NCI-H2107 treated with DMSO at 0.1 percent for 48 hours (cell line): ENCODE data around the gene ZNRF3.

Experiments used
- DNase-seq: peaks from one replicate; lab custom pipeline; 2025; ENCODE audit not compliant: unreplicated experiment; lab: John Stamatoyannopoulos, UW

ZNRF3 gene

GRCh38 chr22:28980326-28980725 lies 97.0 kb downstream of the ZNRF3 start:
- DNase-seq, result no peak

DNA sequence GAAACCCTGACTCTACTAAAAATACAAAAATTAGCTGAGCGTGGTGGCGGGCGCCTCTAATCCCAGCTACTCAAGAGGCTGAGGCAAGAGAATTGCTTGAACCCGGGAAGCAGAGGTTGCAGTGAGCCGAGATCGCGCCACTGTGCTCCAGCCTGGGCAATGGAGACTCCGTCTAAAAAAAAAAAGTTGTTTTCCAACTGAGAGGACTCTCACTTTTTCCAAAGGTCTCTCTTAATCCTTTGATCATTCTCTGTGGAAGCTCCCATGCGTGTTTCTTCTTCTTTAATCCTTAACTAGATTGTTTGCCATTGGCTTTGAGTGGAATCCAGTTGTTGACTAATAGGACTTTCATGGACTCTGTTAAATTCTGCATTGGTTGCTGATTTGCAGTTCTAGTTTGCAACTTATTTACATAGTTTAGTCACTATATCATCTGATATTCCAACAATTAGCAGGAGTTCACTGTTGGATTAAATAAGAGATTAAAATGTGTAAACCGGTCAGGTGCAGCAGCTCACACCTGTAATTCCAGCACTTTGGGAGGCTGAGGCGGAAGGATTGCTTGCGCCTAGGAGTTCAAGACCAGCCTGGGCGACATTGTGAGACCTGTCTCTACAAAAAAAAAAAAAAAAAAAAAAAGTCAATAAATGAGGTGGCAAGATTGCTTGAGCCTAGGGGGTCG lies 98.6 kb downstream of the ZNRF3 start:
- no peak for DNase-seq

GRCh38 chr22:28983190-28983589 lies 99.8 kb downstream of the ZNRF3 start:
- no peak for DNase-seq

GRCh38 chr22:28983788-28984441 lies 100.5 kb downstream of the ZNRF3 start:
- DNase-seq, result no peak

GRCh38 chr22:28984482-28985158 lies 101.2 kb downstream of the ZNRF3 start:
- DNase-seq, result no peak

DNA sequence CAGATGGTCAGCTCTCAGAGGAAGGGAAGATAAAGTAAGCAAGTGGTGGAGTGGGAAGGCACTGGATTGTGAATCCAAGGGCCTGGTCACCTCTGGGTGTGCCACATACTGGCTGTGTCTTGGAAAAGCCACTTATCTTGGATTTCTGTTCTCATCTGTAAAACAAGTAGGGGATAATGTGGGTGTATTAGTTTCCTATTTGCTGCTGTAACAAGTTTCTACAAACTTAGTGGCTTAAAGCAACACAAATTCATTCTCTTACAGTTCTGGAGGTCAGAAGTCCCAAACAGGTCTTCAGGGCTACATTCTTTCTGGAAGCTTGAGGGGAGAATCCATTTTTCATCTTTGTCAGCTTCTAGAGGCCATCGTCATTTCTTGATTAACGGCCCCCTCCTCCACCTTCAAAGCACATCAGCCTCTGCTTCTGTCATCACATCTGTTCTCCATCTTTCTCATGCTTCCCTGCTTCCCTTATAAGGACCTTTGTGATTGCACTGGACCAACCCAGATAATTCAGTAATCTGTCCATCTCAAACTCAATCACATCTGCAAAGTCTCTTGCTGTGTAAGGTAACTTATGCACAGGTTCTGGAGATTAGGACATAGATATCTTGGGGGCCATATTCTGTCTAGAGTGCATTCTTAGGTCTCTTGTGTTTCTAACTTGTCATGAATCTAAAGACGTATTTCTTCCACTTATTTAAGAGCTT lies 102.4 kb downstream of the ZNRF3 start:
- DNase-seq, result no peak

DNA sequence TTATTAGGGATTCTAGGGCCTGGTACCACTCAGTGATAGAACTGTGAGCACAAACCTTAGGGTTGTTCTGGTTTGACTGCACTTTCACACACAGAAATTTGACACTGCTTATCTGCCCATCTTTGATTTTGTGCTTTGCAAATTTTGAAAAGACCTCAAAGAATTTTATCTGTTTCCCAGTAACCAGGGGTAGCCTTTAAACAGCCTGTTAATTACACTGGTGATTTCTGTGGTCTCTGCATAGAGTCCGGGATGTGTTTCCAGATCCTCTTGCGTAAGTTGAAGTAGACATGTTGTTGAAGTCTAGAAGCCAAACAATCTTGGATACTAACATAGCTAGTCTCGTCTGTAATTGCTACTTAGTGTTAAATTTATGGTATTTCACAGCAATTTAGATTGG lies 103.0 kb downstream of the ZNRF3 start:
- no peak for DNase-seq

- no peak for DNase-seq
These were observed 105.1 kb downstream of the ZNRF3 start for GRCh38 chr22:28988457-28988856.

DNA sequence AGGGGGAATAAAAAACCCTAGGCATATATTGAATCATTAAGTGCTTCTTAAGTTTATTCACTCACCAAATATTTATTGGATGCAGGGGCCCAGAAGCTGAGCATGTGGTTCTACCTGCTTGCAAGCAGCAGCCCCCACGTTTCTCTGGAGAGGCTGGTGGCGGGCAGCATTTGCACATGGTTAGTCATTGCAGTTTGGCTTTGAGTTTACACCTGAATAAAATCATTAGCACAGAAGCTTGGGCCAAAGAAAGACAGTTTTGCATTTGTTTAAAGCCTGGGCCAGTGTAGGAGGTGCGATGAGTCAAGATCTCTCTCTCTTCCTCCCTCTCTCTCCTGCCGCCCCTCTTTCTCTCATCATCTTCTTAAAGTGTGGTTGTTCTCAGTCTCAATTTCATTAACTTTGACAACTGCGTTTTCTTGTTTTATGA lies 105.7 kb downstream of the ZNRF3 start:
- DNase-seq, result no peak

- DNase-seq, result no peak
These were observed 106.1 kb downstream of the ZNRF3 start for GRCh38 chr22:28989484-28989883.

GRCh38 chr22:28989912-28990311 lies 106.5 kb downstream of the ZNRF3 start:
- DNase-seq, result no peak

DNA sequence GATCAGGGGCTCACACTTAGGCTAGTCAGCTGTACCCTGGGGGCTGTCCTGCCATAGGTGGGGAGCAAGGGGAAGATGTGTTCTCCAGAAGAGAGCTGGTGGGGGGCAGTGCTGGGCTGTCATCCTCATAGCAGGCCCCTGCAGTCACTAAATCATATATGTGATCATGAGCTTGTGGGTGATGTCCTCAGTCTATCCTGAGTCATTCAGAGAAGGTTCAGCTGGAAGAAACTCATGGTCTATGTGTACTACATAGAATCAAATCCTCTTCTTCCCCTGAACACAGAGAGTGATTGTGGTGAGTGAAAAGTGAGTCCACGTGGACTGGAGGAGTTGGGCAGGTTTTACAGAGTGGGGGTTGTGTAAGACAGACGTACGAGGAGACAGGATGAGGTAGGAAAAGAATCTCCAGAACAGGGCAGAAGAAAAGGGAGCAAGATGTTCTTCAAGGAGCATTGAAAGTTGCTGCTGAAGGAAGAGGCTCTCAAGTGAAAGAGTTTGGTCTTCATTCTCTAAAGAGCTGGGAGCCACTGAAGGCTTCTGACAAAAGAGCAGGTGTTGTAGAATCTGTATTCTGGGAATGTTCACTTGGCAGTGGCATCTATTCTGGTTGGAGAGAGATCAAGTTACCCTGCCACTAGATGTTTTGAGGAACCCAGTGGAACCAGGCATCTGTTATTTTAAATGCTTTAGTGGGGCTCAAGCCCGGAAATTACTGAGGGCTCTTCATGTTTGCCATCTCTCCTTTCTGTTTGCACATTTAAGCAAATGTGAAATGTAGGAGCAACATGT lies 109.4 kb downstream of the ZNRF3 start:
- peak; percentile 88 for DNase-seq

DNA sequence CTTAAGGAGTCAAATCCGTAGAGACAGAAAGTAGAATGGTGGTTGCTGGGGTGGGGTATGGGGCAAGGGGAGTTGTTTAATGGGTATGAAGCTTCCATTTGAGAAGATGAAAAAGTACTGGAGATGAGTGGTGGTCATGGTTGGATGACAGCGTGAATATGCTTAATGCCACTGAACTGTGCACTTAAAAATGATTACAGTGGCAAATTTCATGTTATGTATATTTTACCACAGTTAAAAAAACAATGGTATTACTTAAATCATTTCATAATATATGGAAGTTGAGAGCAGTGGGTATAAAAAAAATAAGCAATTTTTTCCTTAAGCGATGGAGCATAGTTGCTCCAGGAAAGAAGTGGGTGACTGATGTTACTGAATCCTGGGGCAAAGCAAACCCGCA lies 111.2 kb downstream of the ZNRF3 start:
- DNase-seq, result no peak

GRCh38 chr22:28995551-28995950 lies 112.2 kb downstream of the ZNRF3 start:
- no peak for DNase-seq

DNA sequence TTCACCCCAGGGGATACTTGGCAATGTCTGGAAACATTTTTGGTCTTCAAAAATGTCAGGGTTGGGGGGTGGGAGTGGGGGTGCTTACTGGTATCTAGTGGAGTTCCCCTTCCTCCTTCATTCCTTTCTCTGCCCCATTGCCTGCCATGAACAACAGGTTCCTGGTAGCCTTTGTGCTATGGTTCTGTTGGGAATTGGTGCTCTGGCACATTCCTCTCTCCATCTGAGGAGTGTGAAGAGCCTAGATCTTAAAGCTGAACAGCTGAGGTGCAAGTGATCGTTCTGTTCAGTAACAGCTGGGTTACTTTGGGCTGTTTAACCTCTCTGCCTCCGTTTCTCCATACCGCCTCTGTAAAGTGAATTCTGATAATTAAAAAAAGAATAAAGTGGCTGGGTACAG lies 114.0 kb downstream of the ZNRF3 start:
- DNase-seq, result no peak

GRCh38 chr22:28998681-28999080 lies 115.3 kb downstream of the ZNRF3 start:
- DNase-seq, result no peak

DNA sequence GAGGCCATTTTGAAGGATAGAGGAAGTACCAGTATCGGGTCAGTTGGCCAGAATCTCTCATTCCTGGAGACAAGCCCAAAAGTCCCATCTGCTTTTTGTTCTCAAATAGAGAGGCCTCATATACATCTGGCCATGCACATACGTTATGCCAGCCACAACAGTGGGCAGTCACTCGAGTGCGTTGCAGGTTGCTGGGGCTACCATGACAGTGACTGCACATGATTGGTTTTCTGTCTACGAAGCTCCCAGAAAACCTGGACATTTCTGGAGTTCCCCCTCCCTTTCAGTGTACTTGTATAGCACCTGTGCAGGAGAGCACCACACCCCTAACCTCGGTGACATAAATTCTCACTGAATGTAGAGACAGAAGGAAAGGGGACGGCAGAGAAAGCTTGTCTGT lies 116.1 kb downstream of the ZNRF3 start:
- DNase-seq, result no peak

DNA sequence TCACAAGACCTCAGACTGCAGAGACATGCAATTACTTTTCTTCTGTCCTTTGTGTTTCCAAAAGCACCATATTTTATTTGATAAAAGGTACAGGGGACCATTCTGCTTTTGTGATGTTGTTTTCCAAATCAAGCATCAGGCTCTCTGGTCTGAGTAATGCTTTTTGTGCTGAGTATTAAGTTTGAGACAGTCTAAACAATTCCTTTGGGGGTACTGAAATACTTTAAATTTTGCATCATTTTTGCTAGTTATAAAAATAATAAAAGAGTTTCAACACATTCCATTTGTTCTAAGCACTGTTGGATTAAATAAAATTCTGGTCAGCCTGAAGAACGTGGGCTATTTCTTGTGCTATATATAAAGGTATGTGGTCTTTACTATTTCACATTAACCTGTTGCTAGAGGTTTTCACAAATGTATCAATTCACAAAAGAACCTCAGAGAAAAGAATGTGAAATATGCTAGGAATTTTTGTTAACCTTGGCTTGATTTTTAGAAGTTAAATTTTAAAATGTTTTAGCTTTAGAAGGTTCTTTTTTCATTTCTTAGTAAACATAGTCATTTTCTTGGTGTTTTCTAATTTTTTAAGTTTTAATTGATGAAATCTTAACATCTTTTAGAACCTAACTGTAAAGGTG lies 116.7 kb downstream of the ZNRF3 start:
- DNase-seq, result no peak

- no peak for DNase-seq
These were observed 117.3 kb downstream of the ZNRF3 start for GRCh38 chr22:29000641-29001040.

- peak; percentile 10 for DNase-seq
These were observed 119.2 kb downstream of the ZNRF3 start for GRCh38 chr22:29002603-29003002.
